GM12878 (cell line): ENCODE data around the gene NASP. TPM values are rescaled to one million over a fixed set of nuclear protein-coding genes. Genes with fewer than 3 reads are reported as not detected.

Source experiments
- ATAC-seq: fragments of 200-7000 bp; cut with Tn5 transposase; 3 replicates; pipeline ENCODE4 v1.9.1; 2020; ENCODE audit warnings: mild to moderate bottlenecking, moderate library complexity
- BruUV-seq: library from RNA; stranded (reverse); fragments of 400-500 nt; replicated peaks from 2 replicates; lab custom pipeline; 2021; lab: Mats Ljungman, UMichigan
- CTCF ChIA-PET: fragments of 300-600 bp; sonication (Branson Sonifier 250); formaldehyde crosslinking; extraction: SDS; loops from one replicate; lab custom pipeline; 2021; ENCODE audit warnings: inconsistent platforms; lab: Yijun Ruan, JAX
- POLR2A ChIA-PET: fragments of 350-600 bp; formaldehyde crosslinking; extraction: SDS; loops from one replicate; lab custom pipeline; 2021; ENCODE audit warnings: inconsistent platforms; lab: Charles Lee
- RAD21 ChIA-PET: fragments of 300-600 bp; sonication (Branson Sonifier 250); formaldehyde crosslinking; loops from one replicate; lab custom pipeline; 2023; ENCODE audit warnings: antibody characterized with exemption; ENCODE audit not compliant: unreplicated experiment; lab: Charles Lee
- SMC1A ChIA-PET: fragments of 300-600 bp; sonication (Branson Sonifier 250); formaldehyde crosslinking; loops from one replicate; lab custom pipeline; 2023; ENCODE audit not compliant: unreplicated experiment, uncharacterized antibody; lab: Charles Lee
- DNase-seq: peaks from one replicate; pipeline ENCODE4 v3.0.0-alpha.2; 2011; ENCODE audit warnings: low read depth, low spot score
- FAIRE-seq: peaks from 3 replicates; lab custom pipeline; 2011; peaks lifted over from hg19 to GRCh38; lab: Jason Lieb, UNC
- H2AFZ ChIP-seq: 2 replicates; pipeline ENCODE4 v1.6.0; 2011; ENCODE audit warnings: low read depth, low read length, control low read depth; ENCODE audit not compliant: control insufficient read depth
- H3K27ac ChIP-seq: 2 replicates; pipeline ENCODE4 v1.5.1; 2011; ENCODE audit warnings: control low read depth; ENCODE audit not compliant: control insufficient read depth, insufficient read depth
- H3K27me3 ChIP-seq, 2 experiments: replicated peaks in 1 of 2; 2 replicates each; pipeline versions ENCODE4 v1.6.0 to v1.6.1; 2011; ENCODE audit warnings: low read length in 1 of 2; ENCODE audit not compliant: control insufficient read depth in 2 of 2, insufficient read depth in 2 of 2
- H3K36me3 ChIP-seq, 2 experiments: 2 replicates each; pipeline ENCODE4 v1.5.1; 2011; ENCODE audit warnings: low read length in 1 of 2; ENCODE audit not compliant: control insufficient read depth in 2 of 2, insufficient read depth in 2 of 2
- H3K4me1 ChIP-seq: 2 replicates; pipeline ENCODE4 v1.6.1; 2011; ENCODE audit warnings: mild to moderate bottlenecking, low read length, moderate library complexity, mixed read lengths; ENCODE audit not compliant: control insufficient read depth, insufficient read depth
- H3K4me2 ChIP-seq: 2 replicates; pipeline ENCODE4 v1.6.0; 2011; ENCODE audit warnings: control low read depth; ENCODE audit not compliant: control insufficient read depth, insufficient read depth
- H3K4me3 ChIP-seq: fragments of 200-600 bp; sonication (generic); 2 replicates; pipeline ENCODE4 v1.5.1; 2016
- H3K79me2 ChIP-seq: 2 replicates; pipeline ENCODE4 v1.6.0; 2011; ENCODE audit warnings: low read length; ENCODE audit not compliant: control insufficient read depth, insufficient read depth
- H3K9ac ChIP-seq: 2 replicates; pipeline ENCODE4 v1.8.0; 2011; ENCODE audit warnings: low read length, control low read depth, mixed read lengths; ENCODE audit not compliant: control insufficient read depth, insufficient read depth
- H3K9me3 ChIP-seq: replicated peaks from 3 replicates; pipeline ENCODE4 v1.5.1; 2011; ENCODE audit warnings: mild to moderate bottlenecking, low read length; ENCODE audit not compliant: control insufficient read depth, insufficient read depth
- H4K20me1 ChIP-seq: 2 replicates; pipeline ENCODE4 v1.6.0; 2011; ENCODE audit not compliant: control insufficient read depth, insufficient read depth
- ASH2L ChIP-seq: fragments of 300-600, 200-600 bp; sonication (generic); IDR thresholded peaks from 2 replicates; pipeline ENCODE4 v1.6.1; 2017; ENCODE audit warnings: low read depth, mild to moderate bottlenecking, borderline replicate concordance
- CREM ChIP-seq: IDR thresholded peaks from 2 replicates; pipeline ENCODE4 v1.6.1; 2014; ENCODE audit warnings: antibody characterized with exemption, low read depth
- CTCF ChIP-seq, 3 experiments: IDR thresholded peaks in 2 of 3; conservative IDR thresholded peaks in 1 of 3; 2 replicates each; pipeline ENCODE4 v1.5.1; 2011; ENCODE audit warnings: low read depth in 3 of 3, low read length in 3 of 3, mild to moderate bottlenecking in 3 of 3, control low read depth in 2 of 3, moderate library complexity in 2 of 3, inconsistent platforms in 1 of 3, mixed read lengths in 1 of 3; ENCODE audit not compliant: control insufficient read depth in 2 of 3, insufficient read depth in 1 of 3; ENCODE audit errors: extremely low read depth in 1 of 3
- HDAC2 ChIP-seq: fragments of 200-600 bp; sonication (generic); IDR thresholded peaks from 2 replicates; pipeline ENCODE4 v1.6.1; 2017
- WGBS: methylation state at CpG from one replicate; pipeline ENCODE4 v1.1.6; 2016; ENCODE audit warnings: low lambda C conversion rate; ENCODE audit not compliant: insufficient replicate concordance, insufficient coverage; ENCODE audit errors: missing lambda C conversion rate; 5-methylcytosine and 5-hydroxymethylcytosine counted together
- in situ Hi-C: fragments of 300-500 bp; cut with MboI; formaldehyde crosslinking; loops from 9 replicates; pipeline ENCODE4 v1.14.3; 2018; ENCODE audit warnings: mixed read lengths
- intact Hi-C: fragments of 100-400 bp; cut with micrococcal nuclease; formaldehyde crosslinking; loops from one replicate; pipeline ENCODE4 v1.14.2; 2022; ENCODE audit not compliant: unreplicated experiment
- polyA plus RNA-seq, 11 experiments: library from polyadenylated mRNA; depleted of rRNA in 4 of 11; unstranded in 6 of 11; stranded (reverse) in 5 of 11; fragments of >200 nt; fragmentation: Nextera tagmentation in 4 of 11; fragmentation: Illumina TruSeq in 1 of 11; extraction: Ambion mirVana in 4 of 11; extraction: Trizol in 1 of 11; gene quantifications; 1 replicate in 1 of 11; 2 replicates in 10 of 11; pipeline versions ENCODE4 v1.2.1 to v1.2.3, GENCODE V29; 2011 to 2016; ENCODE audit warnings: inconsistent platforms in 2 of 11, missing spikeins in 2 of 11, low read depth in 1 of 11
- total RNA-seq, 4 experiments: library from RNA; depleted of rRNA in 3 of 4; stranded (reverse); fragments of >200 nt in 3 of 4; fragmentation: Illumina TruSeq in 1 of 4; extraction: Trizol in 1 of 4; gene quantifications; 2 replicates each; pipeline versions ENCODE4 v1.2.1 to v1.2.3, GENCODE V29; 2013 to 2021
- TF ChIP-seq, protein P1 (sequence below): fragments of 450-650 bp; IDR thresholded peaks from 2 replicates; pipeline ENCODE4 v1.6.1; 2016; ENCODE audit warnings: mild to moderate bottlenecking

The NASP gene
- total and polyA plus RNA-seq, 10 of the 15 experiments (the other 5 are each of a cell fraction or from before 2014, with no cell fraction given), result 111 to 321 (median 205) TPM

DNA sequence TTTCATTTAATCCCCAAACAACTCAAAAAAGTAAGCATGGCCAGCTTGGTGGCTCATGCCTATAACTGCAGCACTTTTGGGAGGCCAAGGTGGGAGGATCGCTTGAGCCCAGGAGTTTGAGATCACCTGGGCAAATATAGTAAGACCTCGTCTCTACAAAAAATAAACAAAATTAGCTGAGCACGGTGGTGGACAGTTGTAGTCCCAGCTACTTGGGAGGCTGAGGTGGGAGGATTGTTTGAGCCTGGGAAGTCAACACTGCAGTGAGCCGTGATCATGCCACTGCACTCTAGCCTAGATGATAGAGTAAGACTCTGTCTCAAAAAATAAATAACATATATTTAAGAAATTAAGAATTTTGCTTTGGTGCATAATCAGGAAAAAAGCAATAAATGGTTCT lies 39.3 kb upstream of the NASP start:
- H3K4me3 ChIP-seq, result no peak overlapping the region
- WGBS, result 12% methylated on average over 4 of the region's 4 CpGs
- ChIA-PET CTCF (interaction anchor here (1.4 to 3.2 kb wide), 7 partner anchors 9 to 38 kb away, joined by 3 to 14 read pairs (median 7); partner anchors contain the start of gene PRDX1), POLR2A (interaction anchor here (0.7 to 7.6 kb wide), 14 partner anchors 10 to 823 kb away, joined by 3 to 118 read pairs (median 5); partner anchors contain the start of genes CCDC163, MMACHC, PRDX1 and TESK2), RAD21 (interaction anchor here (0.7 to 5.0 kb wide), 8 partner anchors 9 to 53 kb away, joined by 3 to 40 read pairs (median 4); partner anchors contain the start of genes CCDC163, MMACHC, PRDX1 and TESK2), SMC1A (interaction anchor here (1.1 to 8.6 kb wide), 11 partner anchors 9 to 241 kb away, joined by 3 to 80 read pairs (median 10); partner anchors contain the start of genes NASP and PRDX1)
- no peak; the same call in 2 of the 3 replicates for ATAC-seq
- intact Hi-C loops, result loop anchor here (2.0 kb wide), 1 partner anchor 22 kb away; no protein-coding TSS in a partner anchor
- H3K27me3 ChIP-seq, result no peaks in the 10 kb centered on the region
- no peak overlapping the region for H3K9ac ChIP-seq
- H2AFZ ChIP-seq, result no peak overlapping the region
- H3K36me3 ChIP-seq, result no peaks in the 10 kb centered on the region
- peak overlapping the region; percentile 96 for H3K4me2 ChIP-seq
- H3K4me1 ChIP-seq, result peaks cover 30% of the 10 kb centered on the region
- no peak for DNase-seq
- no peaks in the 10 kb centered on the region for H4K20me1 ChIP-seq
- TF ChIP-seq, protein P1, sequence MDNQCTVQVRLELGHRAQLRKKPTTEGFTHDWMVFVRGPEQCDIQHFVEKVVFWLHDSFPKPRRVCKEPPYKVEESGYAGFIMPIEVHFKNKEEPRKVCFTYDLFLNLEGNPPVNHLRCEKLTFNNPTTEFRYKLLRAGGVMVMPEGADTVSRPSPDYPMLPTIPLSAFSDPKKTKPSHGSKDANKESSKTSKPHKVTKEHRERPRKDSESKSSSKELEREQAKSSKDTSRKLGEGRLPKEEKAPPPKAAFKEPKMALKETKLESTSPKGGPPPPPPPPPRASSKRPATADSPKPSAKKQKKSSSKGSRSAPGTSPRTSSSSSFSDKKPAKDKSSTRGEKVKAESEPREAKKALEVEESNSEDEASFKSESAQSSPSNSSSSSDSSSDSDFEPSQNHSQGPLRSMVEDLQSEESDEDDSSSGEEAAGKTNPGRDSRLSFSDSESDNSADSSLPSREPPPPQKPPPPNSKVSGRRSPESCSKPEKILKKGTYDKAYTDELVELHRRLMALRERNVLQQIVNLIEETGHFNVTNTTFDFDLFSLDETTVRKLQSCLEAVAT, result 0 out of 2 replicates have a peak, but pooled peaks have one; percentile 2
- no peak for TF ChIP-seq CTCF (IDR thresholded peaks at IDR 0.05 in 2 of 3, conservative IDR thresholded peaks at IDR 0.05 in 1 of 3; ENCODE audit: control insufficient read depth in 2 of 3, extremely low read depth in 1 of 3, insufficient read depth in 1 of 3, low read depth in 3 of 3, low read length in 3 of 3)
- no peak for TF ChIP-seq ASH2L
- no peak for TF ChIP-seq HDAC2
- TF ChIP-seq CREM, result no peak
- in situ Hi-C loops, result no loop called here
- H3K9me3 ChIP-seq, result no peaks in the 10 kb centered on the region; the same call in 1 of the 3 replicates
- no TSS peak for BruUV-seq
- H3K27ac ChIP-seq, result peak overlapping the region; percentile 78
- H3K79me2 ChIP-seq, result no peaks in the 10 kb centered on the region
- no peak for FAIRE-seq
